ENCODE data around the gene TGFB2.

DNA sequence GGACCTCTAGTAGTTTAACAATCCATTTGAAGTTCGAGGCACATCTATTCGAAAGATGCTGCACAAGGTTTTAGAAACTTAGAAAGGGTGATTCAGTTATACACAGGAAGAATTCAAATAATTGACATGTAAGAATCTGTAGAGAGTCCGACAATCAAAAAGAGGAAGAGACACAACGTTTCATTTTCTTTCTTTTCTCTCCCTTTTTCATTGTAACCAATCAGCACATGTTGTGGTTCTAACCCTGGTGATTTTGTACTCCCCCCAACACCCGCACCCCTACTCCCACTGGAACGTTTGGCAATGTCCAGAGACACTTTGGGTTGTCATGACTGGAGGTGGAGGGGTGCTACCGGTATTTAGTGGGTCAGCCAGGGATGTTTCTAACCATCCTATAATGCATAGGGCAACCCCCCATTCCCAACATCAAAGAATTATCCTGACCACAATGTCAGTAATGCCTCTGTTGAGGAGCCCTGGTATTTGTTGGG, 4.9 kb downstream of the TGFB2 start:
- TF ChIP-seq, protein P1, sequence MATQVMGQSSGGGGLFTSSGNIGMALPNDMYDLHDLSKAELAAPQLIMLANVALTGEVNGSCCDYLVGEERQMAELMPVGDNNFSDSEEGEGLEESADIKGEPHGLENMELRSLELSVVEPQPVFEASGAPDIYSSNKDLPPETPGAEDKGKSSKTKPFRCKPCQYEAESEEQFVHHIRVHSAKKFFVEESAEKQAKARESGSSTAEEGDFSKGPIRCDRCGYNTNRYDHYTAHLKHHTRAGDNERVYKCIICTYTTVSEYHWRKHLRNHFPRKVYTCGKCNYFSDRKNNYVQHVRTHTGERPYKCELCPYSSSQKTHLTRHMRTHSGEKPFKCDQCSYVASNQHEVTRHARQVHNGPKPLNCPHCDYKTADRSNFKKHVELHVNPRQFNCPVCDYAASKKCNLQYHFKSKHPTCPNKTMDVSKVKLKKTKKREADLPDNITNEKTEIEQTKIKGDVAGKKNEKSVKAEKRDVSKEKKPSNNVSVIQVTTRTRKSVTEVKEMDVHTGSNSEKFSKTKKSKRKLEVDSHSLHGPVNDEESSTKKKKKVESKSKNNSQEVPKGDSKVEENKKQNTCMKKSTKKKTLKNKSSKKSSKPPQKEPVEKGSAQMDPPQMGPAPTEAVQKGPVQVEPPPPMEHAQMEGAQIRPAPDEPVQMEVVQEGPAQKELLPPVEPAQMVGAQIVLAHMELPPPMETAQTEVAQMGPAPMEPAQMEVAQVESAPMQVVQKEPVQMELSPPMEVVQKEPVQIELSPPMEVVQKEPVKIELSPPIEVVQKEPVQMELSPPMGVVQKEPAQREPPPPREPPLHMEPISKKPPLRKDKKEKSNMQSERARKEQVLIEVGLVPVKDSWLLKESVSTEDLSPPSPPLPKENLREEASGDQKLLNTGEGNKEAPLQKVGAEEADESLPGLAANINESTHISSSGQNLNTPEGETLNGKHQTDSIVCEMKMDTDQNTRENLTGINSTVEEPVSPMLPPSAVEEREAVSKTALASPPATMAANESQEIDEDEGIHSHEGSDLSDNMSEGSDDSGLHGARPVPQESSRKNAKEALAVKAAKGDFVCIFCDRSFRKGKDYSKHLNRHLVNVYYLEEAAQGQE (IDR thresholded peaks at IDR 0.05; ENCODE audit: borderline replicate concordance), result no peak
- TF ChIP-seq, protein P2, sequence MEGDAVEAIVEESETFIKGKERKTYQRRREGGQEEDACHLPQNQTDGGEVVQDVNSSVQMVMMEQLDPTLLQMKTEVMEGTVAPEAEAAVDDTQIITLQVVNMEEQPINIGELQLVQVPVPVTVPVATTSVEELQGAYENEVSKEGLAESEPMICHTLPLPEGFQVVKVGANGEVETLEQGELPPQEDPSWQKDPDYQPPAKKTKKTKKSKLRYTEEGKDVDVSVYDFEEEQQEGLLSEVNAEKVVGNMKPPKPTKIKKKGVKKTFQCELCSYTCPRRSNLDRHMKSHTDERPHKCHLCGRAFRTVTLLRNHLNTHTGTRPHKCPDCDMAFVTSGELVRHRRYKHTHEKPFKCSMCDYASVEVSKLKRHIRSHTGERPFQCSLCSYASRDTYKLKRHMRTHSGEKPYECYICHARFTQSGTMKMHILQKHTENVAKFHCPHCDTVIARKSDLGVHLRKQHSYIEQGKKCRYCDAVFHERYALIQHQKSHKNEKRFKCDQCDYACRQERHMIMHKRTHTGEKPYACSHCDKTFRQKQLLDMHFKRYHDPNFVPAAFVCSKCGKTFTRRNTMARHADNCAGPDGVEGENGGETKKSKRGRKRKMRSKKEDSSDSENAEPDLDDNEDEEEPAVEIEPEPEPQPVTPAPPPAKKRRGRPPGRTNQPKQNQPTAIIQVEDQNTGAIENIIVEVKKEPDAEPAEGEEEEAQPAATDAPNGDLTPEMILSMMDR (IDR thresholded peaks at IDR 0.05; ENCODE audit: poor library complexity, severe bottlenecking), result no peak
- no peak for TF ChIP-seq MXI1 (conservative IDR thresholded peaks at IDR 0.05; ENCODE audit: poor library complexity, severe bottlenecking)
- no peak for TF ChIP-seq EZH2 (IDR thresholded peaks at IDR 0.05; ENCODE audit: borderline replicate concordance, insufficient read depth, low read length, poor library complexity, severe bottlenecking)
- TF ChIP-seq POLR2AphosphoS5 (IDR thresholded peaks at IDR 0.05), result no peak
- TF ChIP-seq EP300 (conservative IDR thresholded peaks at IDR 0.05; ENCODE audit: poor library complexity, severe bottlenecking), result no peak
- no peak for TF ChIP-seq TAF1 (IDR thresholded peaks at IDR 0.05; ENCODE audit: low read depth)
- TF ChIP-seq SMC3 (conservative IDR thresholded peaks at IDR 0.05; ENCODE audit: poor library complexity), result no peak

Data from neural cell (in vitro differentiated cells).